OCI-LY1 (cell line): Measurements from ENCODE around the gene CLEC14A.

Experiments
- H2AFZ ChIP-seq: fragments of 200-600 bp; sonication (generic), shearing (Covaris generic); 2 replicates; pipeline ENCODE4 v1.6.0; 2014; ENCODE audit warnings: antibody characterized with exemption, mild to moderate bottlenecking, low read length
- H3F3A ChIP-seq: fragments of 200-600 bp; sonication (generic), shearing (Covaris generic); 2 replicates; pipeline ENCODE4 v1.6.0; 2014; ENCODE audit warnings: mild to moderate bottlenecking, antibody characterized with exemption, low read length, moderate library complexity; ENCODE audit not compliant: insufficient read depth
- H3K27ac ChIP-seq: fragments of 200-600 bp; sonication (generic); 2 replicates; pipeline ENCODE4 v1.5.1; 2014; ENCODE audit warnings: low read length, mixed run types, mild to moderate bottlenecking, low read depth; ENCODE audit not compliant: poor library complexity, severe bottlenecking
- H3K27me3 ChIP-seq: fragments of 200-600 bp; sonication (generic); 2 replicates; pipeline ENCODE4 v1.6.0; 2014; ENCODE audit warnings: antibody characterized with exemption, mild to moderate bottlenecking, low read length, moderate library complexity; ENCODE audit not compliant: insufficient read depth
- H3K36me3 ChIP-seq: fragments of 200-600 bp; sonication (generic); 2 replicates; pipeline ENCODE4 v1.6.1; 2014; ENCODE audit warnings: mild to moderate bottlenecking, antibody characterized with exemption, low read length, moderate library complexity, mixed read lengths; ENCODE audit not compliant: insufficient read depth
- H3K4me1 ChIP-seq: fragments of 200-600 bp; sonication (generic); 2 replicates; pipeline ENCODE4 v1.5.1; 2014; ENCODE audit warnings: mild to moderate bottlenecking, low read length, moderate library complexity; ENCODE audit not compliant: insufficient read depth, severe bottlenecking
- H3K4me2 ChIP-seq: fragments of 200-600 bp; sonication (generic), shearing (Covaris generic); 2 replicates; pipeline ENCODE4 v1.6.1; 2014; ENCODE audit warnings: low read length
- H3K4me3 ChIP-seq: fragments of 200-600 bp; sonication (generic); 2 replicates; pipeline ENCODE4 v1.5.1; 2014; ENCODE audit warnings: low read length, low read depth, mild to moderate bottlenecking, mixed read lengths; ENCODE audit not compliant: poor library complexity, severe bottlenecking
- H3K79me2 ChIP-seq: fragments of 200-600 bp; shearing (Covaris generic); 2 replicates; pipeline ENCODE4 v1.6.1; 2016; ENCODE audit warnings: mixed run types, low read length, mixed read lengths; ENCODE audit not compliant: insufficient read depth
- H3K9ac ChIP-seq: fragments of 200-600 bp; sonication (generic), shearing (Covaris generic); 2 replicates; pipeline ENCODE4 v1.6.1; 2014; ENCODE audit warnings: mild to moderate bottlenecking, low read length, mixed read lengths
- H3K9me2 ChIP-seq: fragments of 200-600 bp; sonication (generic), shearing (Covaris generic); 2 replicates; pipeline ENCODE4 v1.6.1; 2014; ENCODE audit warnings: low read depth, mild to moderate bottlenecking, low read length, mixed read lengths
- H3K9me3 ChIP-seq: fragments of 200-600 bp; shearing (Covaris generic); 2 replicates; pipeline ENCODE4 v1.6.1; 2014; ENCODE audit warnings: low read length, mixed read lengths
- H4K20me1 ChIP-seq: fragments of 200-600 bp; sonication (generic), shearing (Covaris generic); 2 replicates; pipeline ENCODE4 v1.6.0; 2016; ENCODE audit warnings: mild to moderate bottlenecking, low read length; ENCODE audit not compliant: insufficient read depth
- EZH2 ChIP-seq: fragments of 200-600 bp; sonication (generic), shearing (Covaris generic); IDR thresholded peaks from 2 replicates; pipeline ENCODE4 v1.8.0; 2017; ENCODE audit warnings: borderline replicate concordance, mixed run types, mild to moderate bottlenecking, antibody characterized with exemption, low read length, moderate library complexity, mixed read lengths
- TF ChIP-seq, protein P1 (sequence below): fragments of 200-600 bp; sonication (generic), shearing (Covaris generic); IDR thresholded peaks from 2 replicates; pipeline ENCODE4 v1.5.1; 2017; ENCODE audit warnings: mild to moderate bottlenecking, antibody characterized with exemption, low read length, moderate library complexity, mixed read lengths

CLEC14A gene

DNA sequence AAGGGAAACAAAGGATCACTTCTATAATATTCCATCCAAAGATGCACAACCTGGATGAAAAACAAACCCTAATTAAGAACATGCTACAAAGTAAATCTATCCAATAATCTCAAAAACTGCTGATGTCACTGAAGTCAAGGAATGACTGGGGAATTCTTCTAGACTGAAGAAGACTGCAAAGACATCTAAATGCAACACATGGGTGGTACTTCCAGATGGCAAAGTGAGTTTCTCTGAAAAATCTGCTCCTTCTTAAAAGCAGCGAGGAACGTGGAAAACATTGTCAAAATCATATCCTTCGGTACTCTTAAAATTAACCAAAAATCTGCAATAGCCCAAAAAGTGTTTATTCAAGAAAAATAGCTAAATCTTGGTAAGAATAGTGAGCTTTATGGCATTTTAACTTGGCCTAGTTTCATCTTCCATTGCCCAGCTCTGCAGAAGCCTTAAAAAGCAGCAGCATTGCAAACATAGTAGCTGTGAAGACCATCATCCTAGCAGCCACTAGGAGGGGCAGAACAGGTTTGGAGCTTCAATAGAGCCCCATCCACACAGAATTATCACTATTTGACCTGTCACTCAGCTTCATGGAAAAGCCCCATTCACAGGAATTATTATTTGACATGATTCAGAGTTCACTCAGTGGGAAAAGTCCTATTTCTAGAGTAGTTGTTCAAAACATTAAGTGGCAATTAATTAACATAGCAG is 7.4 kb downstream of the CLEC14A start:
- no peak overlapping the region for H3K4me3 ChIP-seq
- no peaks in the 10 kb centered on the region for H4K20me1 ChIP-seq
- H3K79me2 ChIP-seq = no peaks in the 10 kb centered on the region
- no peaks in the 10 kb centered on the region for H3K9me3 ChIP-seq
- H3K4me2 ChIP-seq = no peak overlapping the region
- no peak for TF ChIP-seq EZH2
- TF ChIP-seq, protein P1, sequence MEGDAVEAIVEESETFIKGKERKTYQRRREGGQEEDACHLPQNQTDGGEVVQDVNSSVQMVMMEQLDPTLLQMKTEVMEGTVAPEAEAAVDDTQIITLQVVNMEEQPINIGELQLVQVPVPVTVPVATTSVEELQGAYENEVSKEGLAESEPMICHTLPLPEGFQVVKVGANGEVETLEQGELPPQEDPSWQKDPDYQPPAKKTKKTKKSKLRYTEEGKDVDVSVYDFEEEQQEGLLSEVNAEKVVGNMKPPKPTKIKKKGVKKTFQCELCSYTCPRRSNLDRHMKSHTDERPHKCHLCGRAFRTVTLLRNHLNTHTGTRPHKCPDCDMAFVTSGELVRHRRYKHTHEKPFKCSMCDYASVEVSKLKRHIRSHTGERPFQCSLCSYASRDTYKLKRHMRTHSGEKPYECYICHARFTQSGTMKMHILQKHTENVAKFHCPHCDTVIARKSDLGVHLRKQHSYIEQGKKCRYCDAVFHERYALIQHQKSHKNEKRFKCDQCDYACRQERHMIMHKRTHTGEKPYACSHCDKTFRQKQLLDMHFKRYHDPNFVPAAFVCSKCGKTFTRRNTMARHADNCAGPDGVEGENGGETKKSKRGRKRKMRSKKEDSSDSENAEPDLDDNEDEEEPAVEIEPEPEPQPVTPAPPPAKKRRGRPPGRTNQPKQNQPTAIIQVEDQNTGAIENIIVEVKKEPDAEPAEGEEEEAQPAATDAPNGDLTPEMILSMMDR = peak; percentile 55
- no peak overlapping the region for H3K27ac ChIP-seq
- H3K4me1 ChIP-seq = peaks cover 32% of the 10 kb centered on the region
- no peak overlapping the region for H3K9ac ChIP-seq
- H3F3A ChIP-seq = no peaks in the 10 kb centered on the region
- no peaks in the 10 kb centered on the region for H3K36me3 ChIP-seq
- no peak overlapping the region for H2AFZ ChIP-seq
- no peaks in the 10 kb centered on the region for H3K9me2 ChIP-seq
- no peaks in the 10 kb centered on the region for H3K27me3 ChIP-seq

GRCh38 chr14:38243696-38244240 is 12.1 kb downstream of the CLEC14A start:
- Histone ChIP-seq H3K4me1 (peaks cover 24% of the 10 kb centered on the region), H3K9ac (no peak overlapping the region), H4K20me1 (no peaks in the 10 kb centered on the region), H3K36me3 (no peaks in the 10 kb centered on the region), H3K27ac (no peak overlapping the region), H3K4me2 (no peak overlapping the region), H3K79me2 (no peaks in the 10 kb centered on the region), H2AFZ (no peak overlapping the region), H3K9me2 (no peaks in the 10 kb centered on the region), H3F3A (no peaks in the 10 kb centered on the region), H3K27me3 (no peaks in the 10 kb centered on the region), H3K4me3 (no peak overlapping the region), H3K9me3 (no peaks in the 10 kb centered on the region)
- TF ChIP-seq, protein P1 = no peak
- no peak for TF ChIP-seq EZH2

- Histone ChIP-seq H3K9ac (no peak overlapping the region), H3K27ac (no peak overlapping the region), H3F3A (no peaks in the 10 kb centered on the region), H3K9me2 (no peaks in the 10 kb centered on the region), H3K4me1 (peaks cover 33% of the 10 kb centered on the region), H3K4me3 (no peak overlapping the region), H3K79me2 (no peaks in the 10 kb centered on the region), H2AFZ (no peak overlapping the region), H3K4me2 (no peak overlapping the region), H3K36me3 (no peaks in the 10 kb centered on the region), H3K9me3 (no peaks in the 10 kb centered on the region), H4K20me1 (no peaks in the 10 kb centered on the region), H3K27me3 (no peaks in the 10 kb centered on the region)
- no peak for TF ChIP-seq EZH2
- TF ChIP-seq, protein P1 = no peak
Measured at GRCh38 chr14:38238878-38239277, 17.0 kb downstream of the CLEC14A start.
